HG02852 (cell line): ENCODE measurements around the gene PRKCH.

ENCODE experiments used
- ATAC-seq: cut with Tn5 transposase; IDR thresholded peaks from one replicate; pipeline ENCODE4 v1.9.1; 2021; ENCODE audit warnings: mild to moderate bottlenecking, moderate library complexity; ENCODE audit not compliant: unreplicated experiment

PRKCH gene

GRCh38 chr14:61321385-61322010 is at the start of gene PRKCH:
Gene PRKCH (plus strand): TSS chr14:61321579. CDS start chr14:61322102, 523 bp downstream.
- peak; percentile 49 for ATAC-seq

GRCh38 chr14:61277232-61277631 is 44.1 kb upstream of the PRKCH start:
- ATAC-seq: no peak

- ATAC-seq: no peak
These were observed 43.6 kb upstream of the PRKCH start for GRCh38 chr14:61277784-61278183.

GRCh38 chr14:61279082-61279481 is 42.3 kb upstream of the PRKCH start:
- ATAC-seq: no peak

GRCh38 chr14:61280092-61280525 is 41.3 kb upstream of the PRKCH start:
- no peak for ATAC-seq

- no peak for ATAC-seq
These were observed 40.7 kb upstream of the PRKCH start for GRCh38 chr14:61280526-61281185.

GRCh38 chr14:61281186-61281947 is 40.0 kb upstream of the PRKCH start, which contains the start of gene TMEM30B:
Gene TMEM30B (minus strand): TSS chr14:61281338. CDS start chr14:61281147, 191 bp downstream.
- no peak for ATAC-seq

- ATAC-seq: no peak
These were observed 39.5 kb upstream of the PRKCH start for GRCh38 chr14:61281948-61282275.

- no peak for ATAC-seq
These were observed 38.6 kb upstream of the PRKCH start for GRCh38 chr14:61282746-61283145.

- no peak for ATAC-seq
These were observed 37.4 kb upstream of the PRKCH start for GRCh38 chr14:61284001-61284400.

GRCh38 chr14:61285364-61285763 is 36.0 kb upstream of the PRKCH start:
- ATAC-seq: no peak

GRCh38 chr14:61287196-61287595 is 34.2 kb upstream of the PRKCH start:
- ATAC-seq: no peak

- ATAC-seq: no peak
These were observed 33.2 kb upstream of the PRKCH start for GRCh38 chr14:61288228-61288627.

GRCh38 chr14:61288720-61289119 is 32.7 kb upstream of the PRKCH start:
- ATAC-seq: no peak

GRCh38 chr14:61290701-61291100 is 30.7 kb upstream of the PRKCH start:
- ATAC-seq: no peak

GRCh38 chr14:61296151-61296550 is 25.2 kb upstream of the PRKCH start:
- no peak for ATAC-seq

GRCh38 chr14:61296719-61297502 is 24.5 kb upstream of the PRKCH start:
- no peak for ATAC-seq

GRCh38 chr14:61297581-61297980 is 23.8 kb upstream of the PRKCH start:
- no peak for ATAC-seq

- no peak for ATAC-seq
These were observed 22.6 kb upstream of the PRKCH start for GRCh38 chr14:61298824-61299223.

- ATAC-seq: no peak
These were observed 21.2 kb upstream of the PRKCH start for GRCh38 chr14:61300209-61300608.

GRCh38 chr14:61300754-61301153 is 20.6 kb upstream of the PRKCH start:
- no peak for ATAC-seq
